ENCODE data around the gene EPS8L3. TPM values are rescaled to one million over a fixed set of nuclear protein-coding genes. Genes with fewer than 3 reads are reported as not detected.
A peak's percentile ranks its signal among the peaks of the same experiment; 100 is the strongest.

The EPS8L3 gene
- total and polyA plus RNA-seq, 9 of the 15 experiments (the other 6 are each of a cell fraction or from before 2014, with no cell fraction given), result 0.09 to 0.42 (median 0.14) TPM; not detected in 5

- TF ChIP-seq, protein P1, sequence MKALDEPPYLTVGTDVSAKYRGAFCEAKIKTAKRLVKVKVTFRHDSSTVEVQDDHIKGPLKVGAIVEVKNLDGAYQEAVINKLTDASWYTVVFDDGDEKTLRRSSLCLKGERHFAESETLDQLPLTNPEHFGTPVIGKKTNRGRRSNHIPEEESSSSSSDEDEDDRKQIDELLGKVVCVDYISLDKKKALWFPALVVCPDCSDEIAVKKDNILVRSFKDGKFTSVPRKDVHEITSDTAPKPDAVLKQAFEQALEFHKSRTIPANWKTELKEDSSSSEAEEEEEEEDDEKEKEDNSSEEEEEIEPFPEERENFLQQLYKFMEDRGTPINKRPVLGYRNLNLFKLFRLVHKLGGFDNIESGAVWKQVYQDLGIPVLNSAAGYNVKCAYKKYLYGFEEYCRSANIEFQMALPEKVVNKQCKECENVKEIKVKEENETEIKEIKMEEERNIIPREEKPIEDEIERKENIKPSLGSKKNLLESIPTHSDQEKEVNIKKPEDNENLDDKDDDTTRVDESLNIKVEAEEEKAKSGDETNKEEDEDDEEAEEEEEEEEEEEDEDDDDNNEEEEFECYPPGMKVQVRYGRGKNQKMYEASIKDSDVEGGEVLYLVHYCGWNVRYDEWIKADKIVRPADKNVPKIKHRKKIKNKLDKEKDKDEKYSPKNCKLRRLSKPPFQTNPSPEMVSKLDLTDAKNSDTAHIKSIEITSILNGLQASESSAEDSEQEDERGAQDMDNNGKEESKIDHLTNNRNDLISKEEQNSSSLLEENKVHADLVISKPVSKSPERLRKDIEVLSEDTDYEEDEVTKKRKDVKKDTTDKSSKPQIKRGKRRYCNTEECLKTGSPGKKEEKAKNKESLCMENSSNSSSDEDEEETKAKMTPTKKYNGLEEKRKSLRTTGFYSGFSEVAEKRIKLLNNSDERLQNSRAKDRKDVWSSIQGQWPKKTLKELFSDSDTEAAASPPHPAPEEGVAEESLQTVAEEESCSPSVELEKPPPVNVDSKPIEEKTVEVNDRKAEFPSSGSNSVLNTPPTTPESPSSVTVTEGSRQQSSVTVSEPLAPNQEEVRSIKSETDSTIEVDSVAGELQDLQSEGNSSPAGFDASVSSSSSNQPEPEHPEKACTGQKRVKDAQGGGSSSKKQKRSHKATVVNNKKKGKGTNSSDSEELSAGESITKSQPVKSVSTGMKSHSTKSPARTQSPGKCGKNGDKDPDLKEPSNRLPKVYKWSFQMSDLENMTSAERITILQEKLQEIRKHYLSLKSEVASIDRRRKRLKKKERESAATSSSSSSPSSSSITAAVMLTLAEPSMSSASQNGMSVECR (CRISPR knock-in tag; IDR thresholded peaks at IDR 0.05), result no peak
- no peak for TF ChIP-seq EGR1 (conservative IDR thresholded peaks at IDR 0.05)
- no peak for TF ChIP-seq STAT5A (IDR thresholded peaks at IDR 0.05; ENCODE audit: borderline replicate concordance, low read length)
- no peak for TF ChIP-seq ZNF212 (CRISPR knock-in tag; IDR thresholded peaks at IDR 0.05)
- TF ChIP-seq, protein P2, sequence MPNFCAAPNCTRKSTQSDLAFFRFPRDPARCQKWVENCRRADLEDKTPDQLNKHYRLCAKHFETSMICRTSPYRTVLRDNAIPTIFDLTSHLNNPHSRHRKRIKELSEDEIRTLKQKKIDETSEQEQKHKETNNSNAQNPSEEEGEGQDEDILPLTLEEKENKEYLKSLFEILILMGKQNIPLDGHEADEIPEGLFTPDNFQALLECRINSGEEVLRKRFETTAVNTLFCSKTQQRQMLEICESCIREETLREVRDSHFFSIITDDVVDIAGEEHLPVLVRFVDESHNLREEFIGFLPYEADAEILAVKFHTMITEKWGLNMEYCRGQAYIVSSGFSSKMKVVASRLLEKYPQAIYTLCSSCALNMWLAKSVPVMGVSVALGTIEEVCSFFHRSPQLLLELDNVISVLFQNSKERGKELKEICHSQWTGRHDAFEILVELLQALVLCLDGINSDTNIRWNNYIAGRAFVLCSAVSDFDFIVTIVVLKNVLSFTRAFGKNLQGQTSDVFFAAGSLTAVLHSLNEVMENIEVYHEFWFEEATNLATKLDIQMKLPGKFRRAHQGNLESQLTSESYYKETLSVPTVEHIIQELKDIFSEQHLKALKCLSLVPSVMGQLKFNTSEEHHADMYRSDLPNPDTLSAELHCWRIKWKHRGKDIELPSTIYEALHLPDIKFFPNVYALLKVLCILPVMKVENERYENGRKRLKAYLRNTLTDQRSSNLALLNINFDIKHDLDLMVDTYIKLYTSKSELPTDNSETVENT (CRISPR knock-in tag; IDR thresholded peaks at IDR 0.05), result no peak
- peak; percentile 98 for TF ChIP-seq FOSL1 (tag; conservative IDR thresholded peaks at IDR 0.05)
- peak; percentile 65 for TF ChIP-seq TCFL5 (CRISPR knock-in tag; conservative IDR thresholded peaks at IDR 0.05)
- TF ChIP-seq ZNF766 (CRISPR knock-in tag; conservative IDR thresholded peaks at IDR 0.05), result peak; percentile 95
- no peak for TF ChIP-seq NBN (IDR thresholded peaks at IDR 0.05; ENCODE audit: low read depth)
- TF ChIP-seq KAT7 (CRISPR knock-in tag; IDR thresholded peaks at IDR 0.05; ENCODE audit: borderline replicate concordance), result no peak
- TF ChIP-seq OTX1 (CRISPR knock-in tag; IDR thresholded peaks at IDR 0.05), result no peak
- TF ChIP-seq NCOA1 (IDR thresholded peaks at IDR 0.05; ENCODE audit: low read depth), result no peak
- no peak for TF ChIP-seq ZFP1 (CRISPR knock-in tag; IDR thresholded peaks at IDR 0.05)
- TF ChIP-seq HINFP (tag; conservative IDR thresholded peaks at IDR 0.05; ENCODE audit: low read depth), result no peak
- no peak for TF ChIP-seq ZNF280B (CRISPR knock-in tag; IDR thresholded peaks at IDR 0.05)
- TF ChIP-seq SNRNP70 (optimal IDR thresholded peaks at IDR 0.05; ENCODE audit: low read depth, low read length), result no peak
- TF ChIP-seq MTA3 (IDR thresholded peaks at IDR 0.05; ENCODE audit: borderline replicate concordance), result no peak
- no peak for TF ChIP-seq CBFA2T3 (IDR thresholded peaks at IDR 0.05)
Measured at GRCh38 chr1:109762821-109763645, 690 bp downstream of the EPS8L3 start (continued).
